Activated CD4-positive, alpha-beta memory T cell treated with anti-CD3 and anti-CD28 coated beads, Interleukin-2, amount 10 ng/mL, durations not matched to agents 7 days and 5 days (primary cell): ENCODE measurements around the gene PEMT. TPM values are rescaled to one million over a fixed set of nuclear protein-coding genes. Genes with fewer than 3 reads are reported as not detected.

Experiments used
- CTCF ChIA-PET: fragments of 350-600 bp; sonication (Branson Sonifier 250); formaldehyde crosslinking; loops from one replicate; lab custom pipeline; 2021; ENCODE audit warnings: antibody characterized with exemption, inconsistent platforms; lab: Charles Lee
- POLR2A ChIA-PET: fragments of 350-600 bp; sonication (Branson Sonifier 250); formaldehyde crosslinking; loops from one replicate; lab custom pipeline; 2021; ENCODE audit warnings: antibody characterized with exemption; lab: Charles Lee
- DNase-seq: peaks from one replicate; pipeline ENCODE4 v3.0.0-alpha.2; 2020
- H3K27ac Mint-ChIP-seq: one replicate; pipeline ENCODE4 v1.8.0; 2021; ENCODE audit warnings: mild to moderate bottlenecking, mixed read lengths
- H3K27me3 Mint-ChIP-seq: one replicate; pipeline ENCODE4 v1.8.0; 2021; ENCODE audit warnings: mixed read lengths
- H3K36me3 Mint-ChIP-seq: one replicate; pipeline ENCODE4 v1.8.0; 2021; ENCODE audit warnings: low read depth, mixed read lengths
- H3K4me1 Mint-ChIP-seq: one replicate; pipeline ENCODE4 v1.8.0; 2021; ENCODE audit warnings: mixed read lengths
- H3K4me3 Mint-ChIP-seq: one replicate; pipeline ENCODE4 v1.8.0; 2021; ENCODE audit warnings: mild to moderate bottlenecking, mixed read lengths
- H3K9me3 Mint-ChIP-seq: one replicate; pipeline ENCODE4 v1.8.0; 2021; ENCODE audit warnings: mixed read lengths
- total RNA-seq, 2 experiments: library from RNA; stranded (reverse); gene quantifications; one replicate each; pipeline ENCODE4 v1.2.3, GENCODE V29; 2021

PEMT gene
- total RNA-seq, 2 experiments from 2014 or later, result 17.2 to 22.0 TPM

GRCh38 chr17:17508646-17509591 is 82.6 kb downstream of the PEMT start:
- Mint-ChIP-seq H3K27ac (no peak overlapping the region), H3K9me3 (no peaks in the 10 kb centered on the region), H3K4me1 (peaks cover 9% of the 10 kb centered on the region), H3K4me3 (no peak overlapping the region), H3K27me3 (no peaks in the 10 kb centered on the region), H3K36me3 (no peaks in the 10 kb centered on the region)
- DNase-seq, result no peak
- ChIA-PET POLR2A (no interaction called here), CTCF (interaction anchor here (1.0 kb wide), 1 partner anchor 12 kb away, joined by 3 read pairs; no protein-coding TSS in a partner anchor)

DNA sequence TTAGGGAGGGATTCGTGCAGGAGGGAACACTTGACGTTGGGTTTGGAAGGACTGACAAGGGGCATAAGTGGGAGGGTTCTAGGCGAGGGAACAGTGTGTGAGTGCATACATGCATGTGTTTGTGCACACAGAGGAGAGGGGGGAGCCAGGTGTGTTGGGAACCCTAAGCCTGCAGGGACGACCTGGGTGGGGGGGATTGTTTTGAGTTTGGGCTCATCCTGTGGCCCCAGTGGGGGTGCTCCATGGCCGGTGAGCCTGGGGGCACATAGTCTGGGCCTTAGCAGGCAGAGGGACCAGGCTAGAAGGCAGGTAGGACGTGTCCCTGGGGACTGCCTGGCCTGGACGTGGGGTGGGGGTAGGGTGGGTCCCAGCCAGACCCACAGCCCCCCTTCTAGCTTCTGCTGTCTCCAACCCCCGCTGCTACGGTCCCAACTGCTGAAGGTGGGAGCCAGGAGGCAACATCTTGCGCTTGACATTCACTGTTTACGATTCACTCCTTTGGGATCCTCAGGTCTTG is 83.4 kb downstream of the PEMT start:
- no peak for DNase-seq
- Mint-ChIP-seq H3K27me3 (no peaks in the 10 kb centered on the region), H3K4me3 (no peak overlapping the region), H3K9me3 (no peaks in the 10 kb centered on the region), H3K27ac (no peak overlapping the region), H3K36me3 (no peaks in the 10 kb centered on the region), H3K4me1 (peaks cover 9% of the 10 kb centered on the region)
- ChIA-PET POLR2A (no interaction called here), CTCF (no interaction called here)

DNA sequence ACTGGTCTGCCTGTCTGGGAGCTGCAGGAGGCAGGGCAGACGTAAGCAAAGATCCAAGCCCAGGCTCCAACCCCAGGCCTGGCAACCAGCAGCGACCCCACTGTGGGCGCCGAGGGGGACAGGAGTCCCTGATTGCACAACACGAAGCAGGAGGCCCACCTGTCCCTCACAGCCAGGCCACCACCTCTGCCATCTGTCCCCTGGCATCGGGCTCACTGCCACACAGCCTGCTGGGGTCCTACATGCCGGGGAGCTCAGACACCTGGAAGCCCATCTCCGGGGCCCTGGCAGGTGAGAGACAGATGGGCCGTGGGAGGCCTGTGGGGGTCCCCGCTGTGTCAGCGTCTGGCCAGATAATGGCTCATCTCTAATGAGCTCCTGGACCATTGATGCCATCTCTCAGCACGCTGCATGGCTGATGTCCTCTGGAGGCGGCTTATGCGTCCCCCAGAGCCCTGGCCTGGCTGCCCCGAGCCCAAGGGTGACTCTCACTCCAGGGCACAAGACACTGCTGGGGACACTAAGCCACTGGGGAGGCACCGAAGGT is 84.0 kb downstream of the PEMT start:
- no peaks in the 10 kb centered on the region for H3K9me3 Mint-ChIP-seq
- H3K27ac Mint-ChIP-seq, result no peak overlapping the region
- no peaks in the 10 kb centered on the region for H3K27me3 Mint-ChIP-seq
- ChIA-PET POLR2A (interaction anchor here (0.9 kb wide), 1 partner anchor 11 kb away, joined by 3 read pairs; no protein-coding TSS in a partner anchor), CTCF (no interaction called here)
- H3K36me3 Mint-ChIP-seq, result no peaks in the 10 kb centered on the region
- no peak overlapping the region for H3K4me3 Mint-ChIP-seq
- H3K4me1 Mint-ChIP-seq, result peaks cover 9% of the 10 kb centered on the region
- DNase-seq, result no peak

- ChIA-PET POLR2A (interaction anchor here (0.9 kb wide), 1 partner anchor 10 kb away, joined by 3 read pairs; no protein-coding TSS in a partner anchor), CTCF (interaction anchor here (1.2 kb wide), 1 partner anchor 10 kb away, joined by 3 read pairs; the partner anchor contains the start of gene RASD1)
- H3K27me3 Mint-ChIP-seq, result no peaks in the 10 kb centered on the region
- peaks cover 9% of the 10 kb centered on the region for H3K4me1 Mint-ChIP-seq
- no peak for DNase-seq
- H3K9me3 Mint-ChIP-seq, result no peaks in the 10 kb centered on the region
- no peak overlapping the region for H3K27ac Mint-ChIP-seq
- no peaks in the 10 kb centered on the region for H3K36me3 Mint-ChIP-seq
- H3K4me3 Mint-ChIP-seq, result no peak overlapping the region
These were observed 84.5 kb downstream of the PEMT start for GRCh38 chr17:17506893-17507464.

DNA sequence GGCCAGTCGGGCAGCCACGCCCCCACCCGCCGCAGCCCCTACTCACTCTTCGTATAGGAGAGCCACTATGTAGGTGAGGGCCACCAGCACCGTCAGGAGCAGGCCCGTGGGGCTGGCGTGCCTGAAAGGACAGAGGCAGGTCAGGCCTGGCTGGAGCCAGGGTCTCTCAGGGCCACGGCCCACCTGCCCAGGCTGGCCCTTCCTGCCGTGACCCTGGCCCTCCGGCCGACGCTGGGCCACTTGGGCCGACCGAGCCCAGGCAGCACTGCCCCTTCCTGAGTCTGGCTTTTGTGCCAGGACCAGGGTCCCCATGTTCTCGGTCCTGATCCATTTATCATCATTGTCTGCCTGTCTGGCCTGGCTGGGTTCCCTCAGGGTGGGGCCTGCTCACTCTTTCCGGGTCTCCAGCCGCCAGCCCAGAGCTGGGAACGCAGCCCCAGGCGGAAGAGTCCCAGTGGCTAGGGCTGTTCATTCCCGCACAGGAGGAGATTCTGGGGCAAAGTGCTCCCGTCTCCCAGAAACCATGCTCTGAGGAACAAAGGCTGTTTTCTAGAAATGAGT is 85.2 kb downstream of the PEMT start:
- Mint-ChIP-seq H3K27me3 (no peaks in the 10 kb centered on the region), H3K4me1 (peaks cover 9% of the 10 kb centered on the region), H3K4me3 (no peak overlapping the region), H3K27ac (no peak overlapping the region), H3K36me3 (no peaks in the 10 kb centered on the region), H3K9me3 (no peaks in the 10 kb centered on the region)
- ChIA-PET POLR2A (no interaction called here), CTCF (interaction anchor here (1.2 kb wide), 1 partner anchor 9 kb away, joined by 3 read pairs; the partner anchor contains the start of gene RASD1)
- DNase-seq, result no peak

DNA sequence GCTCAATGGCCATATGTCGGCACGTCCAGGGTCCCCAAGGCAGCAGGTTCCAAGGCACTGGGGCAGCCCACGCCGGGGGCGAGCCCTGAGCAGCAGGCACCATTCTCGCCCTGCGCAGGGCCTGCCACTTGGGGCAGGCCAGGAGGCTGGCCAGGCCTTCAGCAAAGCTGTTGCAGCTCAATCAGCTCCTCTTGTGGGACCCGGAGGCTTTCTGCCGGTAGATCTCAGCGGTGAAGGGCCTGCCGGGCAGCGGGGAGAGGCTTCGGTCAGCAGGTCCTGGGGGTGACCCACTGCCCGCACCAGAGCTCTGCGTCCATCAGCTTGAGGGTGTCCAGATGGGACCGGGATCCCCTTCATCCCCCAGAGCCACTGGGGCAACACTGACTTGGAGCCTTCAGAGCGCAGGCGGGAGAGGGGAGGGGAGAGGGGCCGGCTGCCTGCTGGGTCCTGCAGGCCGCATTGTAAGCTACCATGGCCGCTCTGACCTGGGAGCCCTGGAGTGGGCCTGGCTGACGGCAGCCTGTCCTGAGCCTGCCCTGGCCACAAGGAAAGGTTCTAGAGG is 85.8 kb downstream of the PEMT start:
- no peaks in the 10 kb centered on the region for H3K27me3 Mint-ChIP-seq
- ChIA-PET POLR2A (no interaction called here), CTCF (interaction anchor here (1.2 kb wide), 1 partner anchor 9 kb away, joined by 3 read pairs; the partner anchor contains the start of gene RASD1)
- peaks cover 5% of the 10 kb centered on the region for H3K4me1 Mint-ChIP-seq
- no peak overlapping the region for H3K27ac Mint-ChIP-seq
- no peak for DNase-seq
- H3K4me3 Mint-ChIP-seq, result no peak overlapping the region
- no peaks in the 10 kb centered on the region for H3K9me3 Mint-ChIP-seq
- no peaks in the 10 kb centered on the region for H3K36me3 Mint-ChIP-seq

DNA sequence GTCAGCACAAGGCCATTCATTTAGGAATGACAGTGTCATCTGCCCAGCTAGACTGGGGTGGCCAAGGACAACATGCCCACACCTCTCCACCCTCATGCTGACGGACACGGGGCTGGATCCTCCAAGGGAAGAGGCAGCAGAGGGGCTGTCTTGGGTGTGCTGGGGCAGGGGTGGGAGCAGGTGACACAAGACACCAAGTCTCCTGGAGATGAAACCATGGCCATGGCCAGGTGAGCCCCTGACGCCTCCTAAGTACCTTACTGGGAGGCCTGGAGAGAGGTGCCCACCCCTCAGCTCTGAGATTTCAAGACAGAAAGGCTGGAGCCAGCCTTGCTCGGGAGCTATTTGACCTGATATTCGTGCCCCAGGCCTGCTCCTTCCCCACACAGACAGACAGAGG is 86.4 kb downstream of the PEMT start:
- Mint-ChIP-seq H3K9me3 (no peaks in the 10 kb centered on the region), H3K4me3 (no peak overlapping the region), H3K27ac (no peak overlapping the region), H3K4me1 (peaks cover under 1% of the 10 kb centered on the region), H3K27me3 (no peaks in the 10 kb centered on the region), H3K36me3 (no peaks in the 10 kb centered on the region)
- CTCF ChIA-PET, result no interaction called here
- no peak for DNase-seq
- POLR2A ChIA-PET, result no interaction called here

GRCh38 chr17:17504341-17505140 is 87.0 kb downstream of the PEMT start:
- ChIA-PET POLR2A (no interaction called here), CTCF (no interaction called here)
- Mint-ChIP-seq H3K27me3 (no peaks in the 10 kb centered on the region), H3K9me3 (no peaks in the 10 kb centered on the region), H3K4me1 (no peaks in the 10 kb centered on the region), H3K36me3 (no peaks in the 10 kb centered on the region), H3K27ac (no peak overlapping the region), H3K4me3 (no peak overlapping the region)
- DNase-seq, result no peak

- POLR2A ChIA-PET, result no interaction called here
These were observed 87.9 kb downstream of the PEMT start for GRCh38 chr17:17503566-17504130.

GRCh38 chr17:17502741-17503565 is 88.6 kb downstream of the PEMT start:
- H3K27ac Mint-ChIP-seq, result no peak overlapping the region
- POLR2A ChIA-PET, result no interaction called here
- CTCF ChIA-PET, result no interaction called here
- H3K9me3 Mint-ChIP-seq, result no peaks in the 10 kb centered on the region
- H3K36me3 Mint-ChIP-seq, result no peaks in the 10 kb centered on the region
- no peak for DNase-seq
- H3K27me3 Mint-ChIP-seq, result peaks cover 2% of the 10 kb centered on the region
- H3K4me3 Mint-ChIP-seq, result no peak overlapping the region
- H3K4me1 Mint-ChIP-seq, result no peaks in the 10 kb centered on the region

More at GRCh38 chr17:17503566-17504130, 87.9 kb downstream of the PEMT start:
- peaks cover 2% of the 10 kb centered on the region for H3K27me3 Mint-ChIP-seq
- no peak for DNase-seq
- no peak overlapping the region for H3K27ac Mint-ChIP-seq
- no peaks in the 10 kb centered on the region for H3K4me1 Mint-ChIP-seq
- CTCF ChIA-PET, result no interaction called here
- H3K36me3 Mint-ChIP-seq, result no peaks in the 10 kb centered on the region
- no peaks in the 10 kb centered on the region for H3K9me3 Mint-ChIP-seq
- no peak overlapping the region for H3K4me3 Mint-ChIP-seq

GRCh38 chr17:17500999-17501605 is 90.4 kb downstream of the PEMT start:
- peak; percentile 46 for DNase-seq
- POLR2A ChIA-PET, result no interaction called here
- Mint-ChIP-seq H3K27me3 (peaks cover 2% of the 10 kb centered on the region), H3K4me3 (no peak overlapping the region), H3K4me1 (peaks cover 3% of the 10 kb centered on the region), H3K9me3 (no peaks in the 10 kb centered on the region), H3K27ac (no peak overlapping the region), H3K36me3 (no peaks in the 10 kb centered on the region)
- CTCF ChIA-PET, result interaction anchor here (1.1 to 1.5 kb wide), 2 partner anchors 9 to 141 kb away, joined by 3 read pairs; no protein-coding TSS in a partner anchor
